HepG2 (cell line): Measurements from ENCODE around the gene EXOSC6.

ENCODE experiments used
- EZH2 ChIP-seq: conservative IDR thresholded peaks from 2 replicates; pipeline ENCODE4 v1.6.1; 2012; ENCODE audit warnings: mild to moderate bottlenecking, low read depth, low read length, moderate library complexity
- ISL2 ChIP-seq: sonication (generic); formaldehyde crosslinking; IDR thresholded peaks from 2 replicates; pipeline ENCODE4 v1.5.0; 2020; ENCODE audit warnings: missing genetic modification reagents
- PITX1 ChIP-seq: sonication (generic); formaldehyde crosslinking; IDR thresholded peaks from 2 replicates; pipeline ENCODE4 v1.5.1; 2020; ENCODE audit warnings: mild to moderate bottlenecking, missing genetic modification reagents
- ZZZ3 ChIP-seq: sonication (generic); formaldehyde crosslinking; IDR thresholded peaks from 2 replicates; pipeline ENCODE4 v1.4.0; 2020; ENCODE audit warnings: missing genetic modification reagents, mild to moderate bottlenecking, borderline replicate concordance
- TF ChIP-seq, protein P1 (sequence below): sonication (generic); formaldehyde crosslinking; IDR thresholded peaks from 2 replicates; pipeline ENCODE4 v1.4.0; 2020; ENCODE audit warnings: low read depth, missing genetic modification reagents
- TF ChIP-seq, protein P2 (sequence below): sonication (generic); formaldehyde crosslinking; IDR thresholded peaks from 2 replicates; pipeline ENCODE4 v1.5.0; 2020; ENCODE audit warnings: mild to moderate bottlenecking, missing genetic modification reagents, moderate library complexity

DNA sequence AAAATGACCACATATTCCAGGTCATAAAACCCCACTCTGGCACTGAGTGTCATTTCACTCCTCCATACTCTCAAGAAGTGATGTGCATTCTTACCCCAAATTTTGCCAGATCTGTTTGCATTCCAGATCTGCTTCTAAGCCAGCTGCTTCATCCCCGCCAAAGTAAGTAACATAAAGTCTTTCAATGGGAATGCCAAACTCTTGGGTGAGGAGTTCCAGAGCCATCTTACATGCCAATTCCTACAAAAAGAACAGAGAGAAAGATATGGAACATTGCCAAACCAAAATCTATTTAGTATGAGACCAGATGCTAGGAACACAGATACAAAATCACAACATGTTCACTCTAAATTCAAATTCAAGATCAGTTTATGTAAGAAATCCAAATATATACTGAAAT lies 24.7 kb upstream of the EXOSC6 start:
- TF ChIP-seq, protein P1, sequence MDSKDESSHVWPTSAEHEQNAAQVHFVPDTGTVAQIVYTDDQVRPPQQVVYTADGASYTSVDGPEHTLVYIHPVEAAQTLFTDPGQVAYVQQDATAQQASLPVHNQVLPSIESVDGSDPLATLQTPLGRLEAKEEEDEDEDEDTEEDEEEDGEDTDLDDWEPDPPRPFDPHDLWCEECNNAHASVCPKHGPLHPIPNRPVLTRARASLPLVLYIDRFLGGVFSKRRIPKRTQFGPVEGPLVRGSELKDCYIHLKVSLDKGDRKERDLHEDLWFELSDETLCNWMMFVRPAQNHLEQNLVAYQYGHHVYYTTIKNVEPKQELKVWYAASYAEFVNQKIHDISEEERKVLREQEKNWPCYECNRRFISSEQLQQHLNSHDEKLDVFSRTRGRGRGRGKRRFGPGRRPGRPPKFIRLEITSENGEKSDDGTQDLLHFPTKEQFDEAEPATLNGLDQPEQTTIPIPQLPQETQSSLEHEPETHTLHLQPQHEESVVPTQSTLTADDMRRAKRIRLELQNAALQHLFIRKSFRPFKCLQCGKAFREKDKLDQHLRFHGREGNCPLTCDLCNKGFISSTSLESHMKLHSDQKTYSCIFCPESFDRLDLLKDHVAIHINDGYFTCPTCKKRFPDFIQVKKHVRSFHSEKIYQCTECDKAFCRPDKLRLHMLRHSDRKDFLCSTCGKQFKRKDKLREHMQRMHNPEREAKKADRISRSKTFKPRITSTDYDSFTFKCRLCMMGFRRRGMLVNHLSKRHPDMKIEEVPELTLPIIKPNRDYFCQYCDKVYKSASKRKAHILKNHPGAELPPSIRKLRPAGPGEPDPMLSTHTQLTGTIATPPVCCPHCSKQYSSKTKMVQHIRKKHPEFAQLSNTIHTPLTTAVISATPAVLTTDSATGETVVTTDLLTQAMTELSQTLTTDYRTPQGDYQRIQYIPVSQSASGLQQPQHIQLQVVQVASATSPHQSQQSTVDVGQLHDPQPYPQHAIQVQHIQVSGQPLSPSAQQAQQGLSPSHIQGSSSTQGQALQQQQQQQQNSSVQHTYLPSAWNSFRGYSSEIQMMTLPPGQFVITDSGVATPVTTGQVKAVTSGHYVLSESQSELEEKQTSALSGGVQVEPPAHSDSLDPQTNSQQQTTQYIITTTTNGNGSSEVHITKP (CRISPR knock-in tag) = no peak
- TF ChIP-seq ZZZ3 (CRISPR knock-in tag) (no peak), EZH2 (no peak), PITX1 (CRISPR knock-in tag) (no peak), ISL2 (CRISPR knock-in tag) (no peak)
- TF ChIP-seq, protein P2, sequence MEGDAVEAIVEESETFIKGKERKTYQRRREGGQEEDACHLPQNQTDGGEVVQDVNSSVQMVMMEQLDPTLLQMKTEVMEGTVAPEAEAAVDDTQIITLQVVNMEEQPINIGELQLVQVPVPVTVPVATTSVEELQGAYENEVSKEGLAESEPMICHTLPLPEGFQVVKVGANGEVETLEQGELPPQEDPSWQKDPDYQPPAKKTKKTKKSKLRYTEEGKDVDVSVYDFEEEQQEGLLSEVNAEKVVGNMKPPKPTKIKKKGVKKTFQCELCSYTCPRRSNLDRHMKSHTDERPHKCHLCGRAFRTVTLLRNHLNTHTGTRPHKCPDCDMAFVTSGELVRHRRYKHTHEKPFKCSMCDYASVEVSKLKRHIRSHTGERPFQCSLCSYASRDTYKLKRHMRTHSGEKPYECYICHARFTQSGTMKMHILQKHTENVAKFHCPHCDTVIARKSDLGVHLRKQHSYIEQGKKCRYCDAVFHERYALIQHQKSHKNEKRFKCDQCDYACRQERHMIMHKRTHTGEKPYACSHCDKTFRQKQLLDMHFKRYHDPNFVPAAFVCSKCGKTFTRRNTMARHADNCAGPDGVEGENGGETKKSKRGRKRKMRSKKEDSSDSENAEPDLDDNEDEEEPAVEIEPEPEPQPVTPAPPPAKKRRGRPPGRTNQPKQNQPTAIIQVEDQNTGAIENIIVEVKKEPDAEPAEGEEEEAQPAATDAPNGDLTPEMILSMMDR (CRISPR knock-in tag) = no peak
